RWPE2 (cell line): ENCODE results near the gene RBMS3.

Source experiments
- ATAC-seq: fragments of 200-7000 bp; cut with Tn5 transposase; 3 replicates; pipeline ENCODE4 v1.9.1; 2021; ENCODE audit warnings: low read depth
- DNase-seq: peaks from one replicate; pipeline ENCODE4 v3.0.0-alpha.2; 2020; ENCODE audit warnings: low spot score
- H3K27ac ChIP-seq: fragments of 450-650 bp; 2 replicates; pipeline ENCODE4 v1.5.1; 2017; ENCODE audit warnings: mild to moderate bottlenecking; ENCODE audit not compliant: poor library complexity, severe bottlenecking
- H3K27me3 ChIP-seq: fragments of 250-450 bp; sonication (Bioruptor Pico); 2 replicates; pipeline ENCODE4 v1.5.1; 2021; ENCODE audit warnings: mild to moderate bottlenecking, moderate library complexity; ENCODE audit not compliant: insufficient read depth, poor library complexity, severe bottlenecking
- H3K36me3 ChIP-seq: fragments of 250-450 bp; sonication (Bioruptor Pico); 2 replicates; pipeline ENCODE4 v1.5.1; 2020; ENCODE audit warnings: low read depth, mild to moderate bottlenecking, moderate library complexity
- H3K4me1 ChIP-seq: fragments of 250-450 bp; sonication (Bioruptor Pico); 2 replicates; pipeline ENCODE4 v1.5.1; 2021; ENCODE audit warnings: mild to moderate bottlenecking, moderate library complexity; ENCODE audit not compliant: insufficient read depth, poor library complexity, severe bottlenecking
- H3K4me3 ChIP-seq: fragments of 250-450 bp; sonication (Bioruptor Pico); 2 replicates; pipeline ENCODE4 v1.5.1; 2021; ENCODE audit warnings: mild to moderate bottlenecking, moderate library complexity; ENCODE audit not compliant: severe bottlenecking
- H3K9me3 ChIP-seq: fragments of 250-450 bp; sonication (Bioruptor Pico); 2 replicates; pipeline ENCODE4 v1.5.1; 2021; ENCODE audit warnings: mild to moderate bottlenecking, moderate library complexity; ENCODE audit not compliant: severe bottlenecking
- CTCF ChIP-seq: fragments of 450-650 bp; IDR thresholded peaks from one replicate; pipeline ENCODE4 v1.5.1; 2017; ENCODE audit warnings: mild to moderate bottlenecking, moderate library complexity; ENCODE audit not compliant: poor library complexity, severe bottlenecking

RBMS3 gene

GRCh38 chr3:29503314-29503713, 222.4 kb downstream of the RBMS3 start:
- Histone ChIP-seq H3K27me3 (no peaks in the 10 kb centered on the region), H3K4me3 (no peak overlapping the region), H3K4me1 (no peaks in the 10 kb centered on the region), H3K9me3 (no peaks in the 10 kb centered on the region), H3K27ac (no peak overlapping the region), H3K36me3 (no peaks in the 10 kb centered on the region)
- no peak for DNase-seq
- ATAC-seq: no peak
- no peak for TF ChIP-seq CTCF

- ATAC-seq: no peak
- H3K27ac ChIP-seq: no peak overlapping the region
- H3K4me3 ChIP-seq: no peak overlapping the region
- DNase-seq: no peak
- no peak for TF ChIP-seq CTCF
- H3K36me3 ChIP-seq: no peaks in the 10 kb centered on the region
- no peaks in the 10 kb centered on the region for H3K27me3 ChIP-seq
- no peaks in the 10 kb centered on the region for H3K9me3 ChIP-seq
- no peaks in the 10 kb centered on the region for H3K4me1 ChIP-seq
Measured at GRCh38 chr3:29503958-29504357, 223.1 kb downstream of the RBMS3 start.

GRCh38 chr3:29506502-29506901, 225.6 kb downstream of the RBMS3 start:
- DNase-seq: no peak
- no peak for ATAC-seq
- H3K27ac ChIP-seq: no peak overlapping the region
- no peak overlapping the region for H3K4me3 ChIP-seq
- H3K4me1 ChIP-seq: no peaks in the 10 kb centered on the region
- no peaks in the 10 kb centered on the region for H3K36me3 ChIP-seq
- H3K27me3 ChIP-seq: no peaks in the 10 kb centered on the region
- no peak for TF ChIP-seq CTCF
- H3K9me3 ChIP-seq: no peaks in the 10 kb centered on the region

GRCh38 chr3:29511701-29512100, 230.8 kb downstream of the RBMS3 start:
- no peaks in the 10 kb centered on the region for H3K9me3 ChIP-seq
- no peaks in the 10 kb centered on the region for H3K36me3 ChIP-seq
- no peaks in the 10 kb centered on the region for H3K27me3 ChIP-seq
- H3K27ac ChIP-seq: no peak overlapping the region
- no peak for TF ChIP-seq CTCF
- no peak overlapping the region for H3K4me3 ChIP-seq
- DNase-seq (no peak), ATAC-seq (no peak)
- peaks cover 10% of the 10 kb centered on the region for H3K4me1 ChIP-seq

GRCh38 chr3:29512641-29513040, 231.8 kb downstream of the RBMS3 start:
- Histone ChIP-seq H3K27ac (no peak overlapping the region), H3K27me3 (no peaks in the 10 kb centered on the region), H3K4me3 (no peak overlapping the region), H3K4me1 (peaks cover 10% of the 10 kb centered on the region), H3K36me3 (no peaks in the 10 kb centered on the region), H3K9me3 (no peaks in the 10 kb centered on the region)
- ATAC-seq (no peak), DNase-seq (no peak)
- TF ChIP-seq CTCF: no peak
